Measurements from ENCODE around the gene COPS9. TPM values are rescaled to one million over a fixed set of nuclear protein-coding genes. Genes with fewer than 3 reads are reported as not detected.

COPS9 gene
- total and polyA plus RNA-seq, 2 experiments from 2014 or later, result 91.7 to 629 TPM

GRCh38 chr2:240127191-240127750, 8.8 kb downstream of the COPS9 start (continued):
- TF ChIP-seq ZNF462 (CRISPR knock-in tag; IDR thresholded peaks at IDR 0.05) (no peak), NANOG (IDR thresholded peaks at IDR 0.05; ENCODE audit: borderline replicate concordance) (no peak), EZH2 (IDR thresholded peaks at IDR 0.05; ENCODE audit: low read depth, unreplicated experiment) (no peak), ZNF114 (CRISPR knock-in tag; IDR thresholded peaks at IDR 0.05) (no peak), EZH2phosphoT487 (IDR thresholded peaks at IDR 0.05; ENCODE audit: unreplicated experiment) (no peak)
- TF ChIP-seq, protein P1, sequence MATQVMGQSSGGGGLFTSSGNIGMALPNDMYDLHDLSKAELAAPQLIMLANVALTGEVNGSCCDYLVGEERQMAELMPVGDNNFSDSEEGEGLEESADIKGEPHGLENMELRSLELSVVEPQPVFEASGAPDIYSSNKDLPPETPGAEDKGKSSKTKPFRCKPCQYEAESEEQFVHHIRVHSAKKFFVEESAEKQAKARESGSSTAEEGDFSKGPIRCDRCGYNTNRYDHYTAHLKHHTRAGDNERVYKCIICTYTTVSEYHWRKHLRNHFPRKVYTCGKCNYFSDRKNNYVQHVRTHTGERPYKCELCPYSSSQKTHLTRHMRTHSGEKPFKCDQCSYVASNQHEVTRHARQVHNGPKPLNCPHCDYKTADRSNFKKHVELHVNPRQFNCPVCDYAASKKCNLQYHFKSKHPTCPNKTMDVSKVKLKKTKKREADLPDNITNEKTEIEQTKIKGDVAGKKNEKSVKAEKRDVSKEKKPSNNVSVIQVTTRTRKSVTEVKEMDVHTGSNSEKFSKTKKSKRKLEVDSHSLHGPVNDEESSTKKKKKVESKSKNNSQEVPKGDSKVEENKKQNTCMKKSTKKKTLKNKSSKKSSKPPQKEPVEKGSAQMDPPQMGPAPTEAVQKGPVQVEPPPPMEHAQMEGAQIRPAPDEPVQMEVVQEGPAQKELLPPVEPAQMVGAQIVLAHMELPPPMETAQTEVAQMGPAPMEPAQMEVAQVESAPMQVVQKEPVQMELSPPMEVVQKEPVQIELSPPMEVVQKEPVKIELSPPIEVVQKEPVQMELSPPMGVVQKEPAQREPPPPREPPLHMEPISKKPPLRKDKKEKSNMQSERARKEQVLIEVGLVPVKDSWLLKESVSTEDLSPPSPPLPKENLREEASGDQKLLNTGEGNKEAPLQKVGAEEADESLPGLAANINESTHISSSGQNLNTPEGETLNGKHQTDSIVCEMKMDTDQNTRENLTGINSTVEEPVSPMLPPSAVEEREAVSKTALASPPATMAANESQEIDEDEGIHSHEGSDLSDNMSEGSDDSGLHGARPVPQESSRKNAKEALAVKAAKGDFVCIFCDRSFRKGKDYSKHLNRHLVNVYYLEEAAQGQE (IDR thresholded peaks at IDR 0.05; ENCODE audit: unreplicated experiment), result no peak
- TF ChIP-seq, protein P2, sequence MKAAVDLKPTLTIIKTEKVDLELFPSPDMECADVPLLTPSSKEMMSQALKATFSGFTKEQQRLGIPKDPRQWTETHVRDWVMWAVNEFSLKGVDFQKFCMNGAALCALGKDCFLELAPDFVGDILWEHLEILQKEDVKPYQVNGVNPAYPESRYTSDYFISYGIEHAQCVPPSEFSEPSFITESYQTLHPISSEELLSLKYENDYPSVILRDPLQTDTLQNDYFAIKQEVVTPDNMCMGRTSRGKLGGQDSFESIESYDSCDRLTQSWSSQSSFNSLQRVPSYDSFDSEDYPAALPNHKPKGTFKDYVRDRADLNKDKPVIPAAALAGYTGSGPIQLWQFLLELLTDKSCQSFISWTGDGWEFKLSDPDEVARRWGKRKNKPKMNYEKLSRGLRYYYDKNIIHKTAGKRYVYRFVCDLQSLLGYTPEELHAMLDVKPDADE (IDR thresholded peaks at IDR 0.05), result no peak

All from GM23338 (cell line).